HK-2 (cell line): ENCODE data around the gene ACACA.
"Not testable (repeated sequence)": the region's sequence is repeated elsewhere in the genome, so short reads cannot be mapped to it uniquely, and the experiment has no call there.

ENCODE experiments used
- DNase-seq: peaks from one replicate; pipeline ENCODE4 v3.0.0-alpha.2; 2018; ENCODE audit not compliant: unreplicated experiment

ACACA gene

GRCh38 chr17:37393352-37393751, 13.3 kb downstream of the ACACA start:
- no peak for DNase-seq

DNA sequence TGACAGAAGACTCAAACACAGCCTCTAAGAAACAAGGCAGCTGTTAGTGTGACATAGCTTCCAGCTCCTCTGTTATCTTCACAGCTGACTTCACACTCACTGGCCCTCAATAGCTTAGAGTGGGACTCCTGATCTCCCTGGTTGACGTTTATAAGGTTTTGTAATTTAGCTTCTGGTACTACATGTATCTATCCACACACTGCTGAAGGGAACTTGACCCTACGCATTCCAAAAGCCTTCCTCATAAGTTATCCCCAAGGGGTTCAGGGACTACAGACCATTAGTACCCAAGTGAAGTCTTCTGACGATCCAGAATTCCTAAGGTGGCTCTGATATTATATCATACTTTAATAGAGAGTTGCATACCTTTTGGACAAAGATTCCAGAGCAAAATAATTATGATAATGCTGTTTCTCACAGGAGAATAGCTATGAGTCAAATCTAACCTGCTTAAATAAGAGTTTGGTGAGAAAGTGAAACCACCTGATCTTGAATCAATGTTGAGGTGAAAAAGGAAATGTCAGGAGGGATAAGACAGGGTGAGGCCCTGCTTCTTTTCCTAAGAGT, 14.5 kb downstream of the ACACA start:
- no peak for DNase-seq

GRCh38 chr17:37391146-37391545, 15.5 kb downstream of the ACACA start:
- DNase-seq, result no peak

DNA sequence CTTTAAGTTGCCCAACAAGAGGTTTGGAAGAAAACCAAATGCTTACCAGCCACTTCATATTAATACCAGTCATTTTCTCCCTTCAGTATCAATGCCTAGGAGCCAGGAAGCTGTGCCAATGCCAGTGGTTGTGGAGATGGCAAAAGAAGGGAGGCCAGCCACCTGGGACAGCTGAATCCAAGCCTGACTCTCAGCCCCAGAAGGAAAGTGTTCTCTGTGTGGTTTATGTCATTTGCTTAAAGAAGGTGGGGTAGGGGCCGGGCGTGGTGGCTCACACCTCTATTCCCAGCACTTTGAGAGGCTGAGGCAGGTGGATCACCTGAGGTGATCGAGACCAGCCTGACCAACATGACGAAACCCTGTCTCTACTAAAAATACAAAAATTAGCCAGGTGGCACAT, 17.5 kb downstream of the ACACA start:
- no peak for DNase-seq

GRCh38 chr17:37388266-37388665, 18.4 kb downstream of the ACACA start:
- DNase-seq, result no peak

DNA sequence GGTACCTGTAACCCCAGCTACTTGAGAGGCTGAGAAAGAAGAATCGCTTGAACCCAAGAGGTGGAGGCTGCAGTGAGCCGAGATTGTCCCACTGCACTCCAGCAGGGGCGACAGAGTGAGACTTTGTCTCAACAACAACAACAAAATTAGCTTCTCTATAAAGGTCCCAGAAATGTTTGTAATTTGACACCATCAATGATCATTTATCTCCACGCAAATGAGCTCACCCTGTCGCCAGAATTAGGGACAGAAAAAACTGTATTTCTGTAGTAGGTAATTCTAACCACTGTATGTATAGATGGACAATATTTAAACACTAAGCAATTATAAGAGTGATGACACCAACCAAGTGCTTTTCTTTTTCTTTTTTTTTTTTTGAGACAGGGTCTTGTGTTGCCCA, 20.2 kb downstream of the ACACA start:
- no peak for DNase-seq

- no peak for DNase-seq
Observed at GRCh38 chr17:37385474-37385990, 21.1 kb downstream of the ACACA start.

GRCh38 chr17:37384560-37385149, 22.0 kb downstream of the ACACA start:
- no peak for DNase-seq

DNA sequence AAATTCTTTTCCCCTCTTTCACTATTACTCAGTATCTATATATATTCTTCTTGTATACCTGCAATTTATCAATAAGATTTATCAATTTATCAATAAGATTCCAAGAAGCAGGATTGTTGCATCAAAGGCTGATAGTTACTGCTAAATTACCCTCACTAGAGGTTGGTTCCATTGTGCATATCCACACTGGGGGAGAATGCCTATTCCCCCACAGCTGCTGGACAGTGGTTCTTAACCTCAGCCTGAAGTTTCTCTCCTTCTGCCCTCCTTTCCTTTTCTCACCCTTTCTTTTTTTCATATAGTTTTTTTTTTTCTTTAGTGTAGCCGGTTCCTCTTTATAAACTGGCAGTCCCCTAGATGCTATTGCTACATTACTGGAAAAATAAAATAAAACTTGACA, 24.6 kb downstream of the ACACA start:
- DNase-seq, result no peak

DNA sequence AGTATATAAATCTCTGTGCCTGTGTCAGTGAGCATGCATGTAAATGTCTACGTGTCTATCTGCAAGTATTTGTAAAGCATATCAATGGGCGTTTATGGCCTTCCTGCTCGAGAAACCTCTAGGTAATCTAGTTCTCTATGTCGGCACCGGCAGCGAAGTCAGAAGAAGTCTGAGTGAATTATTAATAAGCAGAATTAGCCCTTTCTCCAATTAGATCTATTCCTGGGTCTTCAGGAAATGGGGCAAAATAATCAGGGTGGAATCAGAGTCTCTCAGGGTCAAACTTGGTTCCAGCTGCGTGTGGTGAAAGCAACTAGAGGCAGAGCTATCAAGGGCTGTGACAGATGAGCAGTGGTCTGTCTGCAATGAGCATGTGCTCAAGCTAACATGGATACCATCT, 30.9 kb downstream of the ACACA start, which contains the start of gene C17orf78:
Gene C17orf78, plus strand, starts transcription at position 280 of the 400 bp plus-strand sequence. Its CDS starts 108 bp downstream, at position 388.
- DNase-seq, result no peak

DNA sequence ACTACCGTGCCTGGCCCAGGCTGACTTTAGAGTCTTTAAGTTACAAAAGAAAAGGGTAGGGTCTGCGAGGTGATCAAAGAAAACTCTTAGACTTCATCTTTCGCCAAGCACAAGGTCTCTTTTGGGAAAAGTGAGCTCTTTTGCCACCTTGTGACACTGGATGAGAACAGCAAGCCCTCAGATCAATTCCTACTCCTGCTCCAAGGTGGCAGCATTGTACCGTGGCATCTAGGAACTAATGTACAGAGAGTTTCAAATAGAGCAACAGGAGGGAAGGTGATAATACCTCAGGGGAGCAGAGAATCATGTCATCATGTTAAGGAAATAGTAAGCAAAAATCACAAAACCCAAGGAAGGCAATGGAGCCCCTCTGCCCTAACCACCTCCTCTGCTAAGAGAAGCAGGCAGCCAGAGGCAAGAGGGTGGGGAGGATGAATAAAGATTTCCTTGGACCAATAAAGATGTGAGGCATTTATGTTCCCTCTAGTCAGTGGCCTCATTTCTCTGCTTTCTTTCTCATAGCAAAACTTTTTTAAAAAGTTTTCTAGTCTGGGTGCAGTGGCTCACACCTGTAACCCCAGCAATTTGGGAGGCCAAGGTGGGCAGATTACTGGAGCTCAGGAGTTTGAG, 33.0 kb downstream of the ACACA start:
- DNase-seq, result peak; percentile 66

GRCh38 chr17:37368577-37368976, 38.1 kb downstream of the ACACA start:
- no peak for DNase-seq

DNA sequence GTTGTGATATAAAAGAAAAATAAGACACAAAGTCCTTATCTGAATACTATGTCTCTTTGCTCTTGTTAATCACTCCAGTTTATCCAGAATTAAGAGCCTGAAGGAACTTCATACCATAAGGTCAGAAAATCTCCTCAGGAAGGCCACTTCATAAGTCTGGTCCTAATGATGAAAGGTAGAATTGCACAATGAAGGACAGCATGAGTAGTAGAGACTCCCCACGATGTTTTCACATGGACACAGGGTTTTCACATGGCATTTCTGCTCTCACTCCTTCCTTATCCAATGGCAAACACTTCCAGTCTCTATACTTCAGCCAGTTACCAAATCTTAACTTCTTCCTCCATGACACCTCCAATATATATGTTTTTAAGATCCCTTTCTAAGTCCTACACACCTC, 41.0 kb downstream of the ACACA start:
- DNase-seq, result no peak

DNA sequence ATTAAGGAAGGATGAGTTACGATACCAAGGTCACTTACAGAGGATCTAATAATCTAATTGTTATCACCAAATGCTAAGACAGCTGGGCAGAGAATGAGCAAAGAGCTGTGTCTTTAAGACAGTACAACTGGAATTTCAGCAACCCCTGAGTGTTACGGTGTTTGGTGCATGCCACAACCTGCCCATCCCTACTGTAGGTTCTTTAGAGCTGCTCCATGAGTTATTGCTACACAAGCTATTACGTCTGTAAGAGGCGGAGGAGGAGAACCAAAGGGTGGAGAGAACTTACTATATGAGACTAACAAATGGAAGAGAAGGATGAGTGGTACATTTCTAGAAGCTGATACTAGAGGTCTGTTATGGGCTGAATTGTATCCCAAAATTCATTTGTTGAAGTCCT, 45.1 kb downstream of the ACACA start:
- no peak for DNase-seq

DNA sequence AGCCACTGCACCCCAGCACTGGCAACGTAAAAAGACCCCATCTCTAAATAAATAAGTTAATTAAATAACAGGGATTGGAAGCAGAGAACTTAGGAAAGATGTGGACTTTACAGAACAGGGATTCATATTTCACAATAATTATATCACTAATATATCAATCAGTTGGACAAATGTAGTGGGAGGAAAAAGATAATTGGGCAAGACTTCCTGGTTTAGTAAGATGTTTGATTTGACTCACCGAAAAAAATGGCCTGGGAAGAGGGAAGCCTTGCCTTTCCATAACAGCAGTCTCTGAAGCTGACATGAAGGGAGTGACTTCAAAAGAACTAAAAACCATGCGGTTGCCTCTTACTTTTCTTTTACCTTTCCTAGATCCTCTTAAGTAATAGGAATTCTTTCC, 46.0 kb downstream of the ACACA start:
- no peak for DNase-seq

- DNase-seq, result no peak
Observed at GRCh38 chr17:37359682-37360188, 46.9 kb downstream of the ACACA start.

DNA sequence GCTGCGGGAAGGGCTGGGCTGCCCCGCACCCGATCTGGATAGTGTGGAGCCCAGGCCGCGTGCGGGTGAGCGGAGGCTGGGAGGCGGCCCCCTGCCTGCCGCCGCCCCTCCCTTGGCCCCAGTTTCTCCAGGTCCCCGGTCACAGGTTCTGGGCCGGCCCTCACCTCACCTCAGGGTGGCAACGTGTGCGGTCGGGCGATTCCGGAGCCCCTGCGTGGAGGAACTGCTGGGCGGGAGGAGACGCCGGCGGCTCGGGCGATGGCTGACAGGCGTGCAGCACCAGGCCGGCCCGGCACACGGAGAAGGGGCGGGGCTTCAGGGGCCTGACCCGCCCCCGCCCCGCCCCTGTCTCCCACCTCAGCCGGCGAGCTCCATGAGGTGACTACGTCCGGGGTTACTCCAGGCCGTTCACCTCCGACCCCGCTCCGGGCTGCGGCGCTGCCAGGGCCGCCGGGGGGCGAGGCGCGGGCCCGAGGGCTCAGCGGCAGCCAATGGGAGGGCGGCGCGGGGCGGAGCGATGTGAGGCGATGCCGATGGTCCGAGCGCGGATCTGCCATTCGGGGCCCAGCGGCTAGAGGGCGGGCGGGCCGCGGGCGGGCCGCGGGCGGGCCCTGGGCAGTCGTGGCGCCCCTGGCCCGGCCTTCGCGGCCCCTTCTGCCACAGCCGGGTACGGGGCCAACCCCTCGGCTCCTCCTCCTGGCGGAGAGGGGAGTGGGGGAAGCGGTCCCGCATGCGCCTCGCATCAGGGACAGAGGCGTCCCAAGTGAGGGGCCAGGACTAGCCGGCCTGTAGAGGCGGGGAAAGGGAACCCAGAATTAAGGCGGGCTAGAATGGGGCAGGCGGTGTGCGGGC, 47.6 kb downstream of the ACACA start:
- peak; percentile 98 for DNase-seq

- DNase-seq, result peak; percentile 62
Observed at GRCh38 chr17:37358098-37358829, 48.4 kb downstream of the ACACA start.

DNA sequence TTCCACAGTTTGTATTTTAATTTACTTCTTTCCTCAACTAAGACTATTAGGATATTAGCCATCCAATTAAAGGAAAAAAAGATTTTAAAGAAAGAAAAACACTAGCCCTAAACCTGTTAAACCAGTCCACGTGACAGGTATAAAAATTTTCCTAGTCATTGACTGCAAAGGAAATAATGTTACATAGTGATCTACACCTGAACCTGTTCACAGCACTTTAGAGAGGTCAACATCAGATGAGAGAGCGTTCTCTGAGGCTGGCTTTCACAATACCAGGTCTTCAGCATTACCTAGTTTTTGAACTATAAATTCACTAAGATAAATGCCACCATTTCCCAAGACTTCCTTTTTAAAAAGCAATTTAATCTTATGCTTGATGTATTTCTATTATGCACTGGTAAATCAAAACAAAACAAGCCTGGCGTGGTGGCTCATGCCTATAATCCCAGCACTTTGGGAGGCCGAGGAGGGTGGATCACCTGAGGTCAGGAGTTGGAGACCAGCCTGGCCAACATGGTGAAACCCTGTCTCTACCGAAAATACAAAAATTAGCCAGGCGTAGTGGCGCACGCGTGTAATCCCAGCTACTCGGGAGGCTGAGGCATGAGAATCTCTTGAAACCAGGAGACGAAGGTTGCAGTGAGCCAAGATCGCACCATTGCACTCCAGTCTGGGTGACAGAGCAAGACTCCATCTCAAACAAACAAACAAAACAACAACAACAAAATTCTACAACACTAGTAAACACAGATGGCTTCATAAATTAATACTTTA, 49.7 kb downstream of the ACACA start:
- DNase-seq, result not testable (repeated sequence)

DNA sequence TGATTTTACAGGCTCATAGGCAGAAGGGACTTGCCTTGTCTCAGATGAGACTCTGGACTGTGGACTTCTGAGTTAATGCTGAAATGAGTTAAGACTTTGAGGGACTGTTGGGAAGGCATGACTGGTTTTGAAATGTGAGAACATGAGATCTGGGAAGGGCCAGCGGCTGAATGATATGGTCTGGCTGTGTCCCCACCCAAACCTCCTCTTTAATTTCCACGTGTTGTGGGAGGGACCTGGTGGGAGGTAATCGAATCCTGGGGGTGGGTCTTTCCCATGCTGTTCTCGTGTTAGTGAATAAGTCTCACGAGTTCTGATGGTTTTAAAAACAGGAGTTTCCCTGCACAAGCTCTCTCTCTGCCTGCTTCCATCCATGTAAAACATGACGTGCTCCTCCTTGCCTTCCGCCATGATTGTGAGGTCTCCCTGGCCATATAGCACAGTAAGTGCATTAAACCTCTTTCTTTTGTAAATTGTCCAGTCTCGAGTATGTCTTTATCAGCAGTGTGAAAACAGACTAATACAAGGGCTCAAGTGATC, 59.7 kb downstream of the ACACA start:
- DNase-seq, result not testable (repeated sequence)
